PFSK-1 (cell line): ENCODE measurements around the gene CTIF.

ENCODE experiments used
- FOXP2 ChIP-seq: optimal IDR thresholded peaks from 2 replicates; pipeline ENCODE3; 2011; ENCODE audit warnings: borderline replicate concordance, control low read depth, inconsistent platforms; ENCODE audit not compliant: insufficient read depth; ENCODE audit errors: extremely low read length, extremely low read depth
- POLR2AphosphoS5 ChIP-seq: IDR thresholded peaks from 2 replicates; pipeline ENCODE4 v1.6.1; 2012; ENCODE audit warnings: low read depth, mild to moderate bottlenecking, control low read depth, low read length, moderate library complexity
- SIN3A ChIP-seq: IDR thresholded peaks from 2 replicates; pipeline ENCODE4 v1.6.1; 2012; ENCODE audit warnings: mild to moderate bottlenecking, low read length, moderate library complexity, borderline replicate concordance; ENCODE audit not compliant: insufficient read depth
- TAF1 ChIP-seq: IDR thresholded peaks from 2 replicates; pipeline ENCODE4 v1.6.1; 2012; ENCODE audit warnings: low read length, control low read depth, borderline replicate concordance; ENCODE audit not compliant: insufficient read depth
- TF ChIP-seq, protein P1 (sequence below), 2 experiments: IDR thresholded peaks; 2 replicates each; pipeline versions ENCODE4 v1.6.1 to v1.8.0; 2011 to 2012; ENCODE audit warnings: low read depth in 2 of 2, low read length in 2 of 2, control low read depth in 1 of 2, inconsistent platforms in 1 of 2, mild to moderate bottlenecking in 1 of 2, moderate library complexity in 1 of 2; ENCODE audit not compliant: insufficient read depth in 1 of 2

CTIF gene

DNA sequence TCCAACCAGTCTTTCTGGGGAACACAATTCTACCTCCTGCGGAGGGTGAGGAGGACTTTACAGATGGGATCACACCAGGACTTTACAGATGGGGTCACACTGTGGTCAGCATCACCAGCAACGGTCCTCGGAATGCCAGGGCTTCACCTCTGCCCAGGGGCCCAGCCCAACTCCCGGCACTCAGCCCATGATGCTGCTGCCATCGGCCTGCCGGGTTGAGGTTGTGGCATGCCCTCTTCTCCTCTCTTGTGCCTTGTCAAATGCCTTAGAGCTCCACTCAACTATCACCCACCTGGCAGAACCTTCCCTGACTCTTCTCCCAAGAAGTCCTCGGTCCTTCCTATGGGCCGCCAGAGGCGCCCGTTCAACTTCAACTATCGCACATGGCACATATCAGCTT is 166.7 kb downstream of the CTIF start:
- TF ChIP-seq SIN3A, result no peak
- no peak for TF ChIP-seq FOXP2

DNA sequence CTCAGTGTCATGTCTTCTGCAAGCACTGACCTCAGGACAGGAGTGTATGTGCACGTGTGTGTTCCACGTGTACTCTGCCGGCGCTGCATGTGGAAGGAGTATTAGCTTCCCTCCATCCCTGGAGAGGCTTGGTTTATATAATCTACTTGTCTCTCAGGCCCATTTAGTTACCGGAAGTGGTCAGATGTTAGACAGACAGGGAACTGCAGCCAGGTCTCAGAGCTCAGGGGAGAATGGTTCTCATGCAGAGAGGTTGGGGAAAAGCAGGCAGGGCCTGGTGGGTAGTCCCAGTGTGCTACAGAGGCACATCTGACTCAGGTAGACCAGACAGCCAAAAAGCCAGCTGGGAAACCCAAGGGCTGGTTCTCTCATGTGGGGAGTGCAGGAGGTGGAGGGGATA is 167.9 kb downstream of the CTIF start:
- TF ChIP-seq SIN3A, result no peak
- TF ChIP-seq FOXP2, result no peak
- TF ChIP-seq, protein P1, sequence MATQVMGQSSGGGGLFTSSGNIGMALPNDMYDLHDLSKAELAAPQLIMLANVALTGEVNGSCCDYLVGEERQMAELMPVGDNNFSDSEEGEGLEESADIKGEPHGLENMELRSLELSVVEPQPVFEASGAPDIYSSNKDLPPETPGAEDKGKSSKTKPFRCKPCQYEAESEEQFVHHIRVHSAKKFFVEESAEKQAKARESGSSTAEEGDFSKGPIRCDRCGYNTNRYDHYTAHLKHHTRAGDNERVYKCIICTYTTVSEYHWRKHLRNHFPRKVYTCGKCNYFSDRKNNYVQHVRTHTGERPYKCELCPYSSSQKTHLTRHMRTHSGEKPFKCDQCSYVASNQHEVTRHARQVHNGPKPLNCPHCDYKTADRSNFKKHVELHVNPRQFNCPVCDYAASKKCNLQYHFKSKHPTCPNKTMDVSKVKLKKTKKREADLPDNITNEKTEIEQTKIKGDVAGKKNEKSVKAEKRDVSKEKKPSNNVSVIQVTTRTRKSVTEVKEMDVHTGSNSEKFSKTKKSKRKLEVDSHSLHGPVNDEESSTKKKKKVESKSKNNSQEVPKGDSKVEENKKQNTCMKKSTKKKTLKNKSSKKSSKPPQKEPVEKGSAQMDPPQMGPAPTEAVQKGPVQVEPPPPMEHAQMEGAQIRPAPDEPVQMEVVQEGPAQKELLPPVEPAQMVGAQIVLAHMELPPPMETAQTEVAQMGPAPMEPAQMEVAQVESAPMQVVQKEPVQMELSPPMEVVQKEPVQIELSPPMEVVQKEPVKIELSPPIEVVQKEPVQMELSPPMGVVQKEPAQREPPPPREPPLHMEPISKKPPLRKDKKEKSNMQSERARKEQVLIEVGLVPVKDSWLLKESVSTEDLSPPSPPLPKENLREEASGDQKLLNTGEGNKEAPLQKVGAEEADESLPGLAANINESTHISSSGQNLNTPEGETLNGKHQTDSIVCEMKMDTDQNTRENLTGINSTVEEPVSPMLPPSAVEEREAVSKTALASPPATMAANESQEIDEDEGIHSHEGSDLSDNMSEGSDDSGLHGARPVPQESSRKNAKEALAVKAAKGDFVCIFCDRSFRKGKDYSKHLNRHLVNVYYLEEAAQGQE (IDR thresholded peaks at IDR 0.05; ENCODE audit: insufficient read depth in 1 of 2, low read depth in 2 of 2, low read length in 2 of 2), result no peak
- TF ChIP-seq POLR2AphosphoS5, result no peak
- TF ChIP-seq TAF1, result no peak

DNA sequence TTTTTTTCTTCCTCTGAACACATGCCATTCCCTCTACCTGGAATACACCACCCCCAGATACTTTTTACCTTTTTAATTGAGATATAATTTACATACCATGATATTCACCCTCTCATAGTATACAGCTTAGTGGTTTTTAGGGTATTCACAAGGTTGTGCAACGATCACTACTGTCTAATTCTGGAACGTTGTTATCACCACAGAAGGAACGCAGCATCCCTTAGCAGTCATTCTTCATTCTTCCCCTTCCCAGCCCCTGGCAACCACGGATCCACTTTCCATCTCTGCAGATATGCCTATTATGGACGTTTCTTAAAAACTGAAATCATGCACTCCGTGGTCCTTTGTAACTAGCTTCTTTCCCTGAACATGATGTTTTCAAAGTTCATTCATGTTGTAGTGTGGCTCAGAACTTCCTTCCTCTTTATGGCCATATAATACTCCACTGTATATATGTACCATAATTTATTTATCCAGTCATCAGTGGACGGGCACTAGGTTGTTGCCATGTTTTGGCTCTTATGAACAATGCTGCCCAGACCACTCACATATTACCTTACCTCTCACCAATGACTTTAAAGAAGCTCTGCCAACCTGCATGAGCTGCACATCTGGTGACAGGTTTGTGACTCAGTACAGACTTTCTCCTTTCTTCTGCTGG is 168.9 kb downstream of the CTIF start:
- no peak for TF ChIP-seq SIN3A
- TF ChIP-seq, protein P1 (IDR thresholded peaks at IDR 0.05; ENCODE audit: insufficient read depth in 1 of 2, low read depth in 2 of 2, low read length in 2 of 2), result no peak
- TF ChIP-seq POLR2AphosphoS5, result no peak
- TF ChIP-seq FOXP2, result no peak
- no peak for TF ChIP-seq TAF1

DNA sequence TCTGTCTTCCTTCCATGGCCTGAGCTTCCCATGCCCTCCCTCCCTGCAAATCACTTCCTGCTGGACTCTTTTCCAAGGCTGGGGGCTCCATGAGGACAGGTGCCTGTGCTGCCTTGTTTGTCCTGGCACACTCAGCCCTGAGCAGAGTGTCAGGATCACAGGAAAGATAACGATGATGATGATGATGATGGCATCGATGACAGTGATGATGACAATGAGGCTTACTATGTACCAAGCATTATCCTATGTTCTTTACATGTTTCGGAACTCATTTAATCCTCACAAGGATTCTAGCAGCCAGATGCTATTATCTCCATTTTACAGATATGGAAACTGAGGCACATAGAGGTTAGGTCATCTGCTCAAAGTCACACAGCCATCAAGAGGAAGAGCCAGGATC is 170.0 kb downstream of the CTIF start:
- TF ChIP-seq, protein P1 (IDR thresholded peaks at IDR 0.05; ENCODE audit: insufficient read depth in 1 of 2, low read depth in 2 of 2, low read length in 2 of 2), result no peak
- TF ChIP-seq FOXP2 (no peak), SIN3A (no peak), POLR2AphosphoS5 (no peak), TAF1 (no peak)

DNA sequence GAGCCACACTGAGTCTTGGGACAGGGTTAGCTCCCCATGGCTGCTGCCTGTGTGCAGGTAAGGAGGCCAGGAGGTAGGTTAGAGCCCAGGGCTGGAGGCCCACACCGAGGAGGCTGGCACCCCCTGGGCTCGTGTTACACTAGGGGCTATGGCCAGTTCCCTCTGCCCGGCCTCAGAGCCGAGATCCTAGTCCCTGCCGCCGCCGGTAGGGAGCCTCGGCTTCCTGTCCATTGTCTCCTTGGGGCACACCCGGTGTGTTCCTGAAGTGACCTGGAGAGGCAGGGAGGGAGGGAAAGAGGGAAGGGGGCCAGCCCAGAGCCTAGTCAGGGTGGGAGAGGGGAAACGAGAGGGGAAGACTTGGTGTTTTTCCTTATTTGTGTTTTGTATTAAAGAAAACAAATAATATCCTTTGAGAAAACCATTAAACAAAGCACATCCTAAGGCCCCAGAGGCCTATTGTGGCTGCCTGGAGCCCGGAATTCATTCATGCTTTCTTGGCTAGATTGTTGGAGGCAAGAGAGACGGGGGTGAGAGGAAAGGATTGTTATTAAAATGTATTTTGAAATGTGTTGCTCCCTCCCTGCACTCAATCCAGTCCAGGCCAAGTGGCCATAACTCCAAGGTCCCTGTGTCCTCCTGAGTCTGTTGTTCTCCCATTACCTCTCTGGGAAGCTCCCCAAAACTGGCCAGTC is 170.7 kb downstream of the CTIF start:
- TF ChIP-seq POLR2AphosphoS5 (no peak), FOXP2 (no peak), TAF1 (no peak), SIN3A (no peak)
- TF ChIP-seq, protein P1 (IDR thresholded peaks at IDR 0.05; ENCODE audit: insufficient read depth in 1 of 2, low read depth in 2 of 2, low read length in 2 of 2), result no peak
